ENCODE results near the gene HOXB2.

DNA sequence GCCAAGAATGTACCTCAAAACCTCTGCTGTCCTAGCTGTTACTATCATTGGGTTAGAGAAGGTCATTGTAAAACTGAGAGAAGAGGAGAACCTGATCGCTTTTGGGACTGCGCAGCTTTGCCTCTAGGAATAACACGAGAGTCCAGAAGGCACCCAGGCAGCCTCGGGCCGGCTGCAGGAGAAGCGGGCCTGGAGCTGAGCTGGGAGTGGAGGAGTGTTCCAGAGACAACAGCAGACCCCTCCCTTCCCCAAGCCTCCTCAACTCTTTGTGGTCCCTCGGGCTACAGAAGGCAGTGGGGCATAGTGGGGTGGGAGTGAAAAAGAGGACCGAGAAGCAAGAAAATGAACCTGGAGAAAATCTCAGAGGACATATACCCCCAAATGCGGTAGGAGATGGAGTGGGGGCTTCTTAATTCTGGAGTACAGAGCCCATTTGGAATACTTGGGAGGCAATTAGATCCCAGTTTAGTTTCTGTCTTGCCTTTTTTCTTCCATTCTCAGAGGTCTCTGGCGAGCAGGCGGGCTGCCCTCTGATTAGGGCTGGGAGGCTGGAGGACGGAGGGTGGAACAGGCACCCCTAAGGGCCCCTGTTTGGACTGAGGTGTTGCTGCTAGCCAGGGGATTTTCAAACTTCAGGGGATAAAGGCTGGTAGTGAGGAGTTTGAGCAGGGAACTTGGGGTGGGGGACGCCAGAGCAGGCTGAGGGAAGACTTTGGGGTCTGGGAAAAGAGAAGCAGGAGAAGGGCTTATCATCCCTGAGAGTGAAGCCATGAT lies 13.3 kb upstream of the HOXB2 start:
- TF ChIP-seq, protein P1, sequence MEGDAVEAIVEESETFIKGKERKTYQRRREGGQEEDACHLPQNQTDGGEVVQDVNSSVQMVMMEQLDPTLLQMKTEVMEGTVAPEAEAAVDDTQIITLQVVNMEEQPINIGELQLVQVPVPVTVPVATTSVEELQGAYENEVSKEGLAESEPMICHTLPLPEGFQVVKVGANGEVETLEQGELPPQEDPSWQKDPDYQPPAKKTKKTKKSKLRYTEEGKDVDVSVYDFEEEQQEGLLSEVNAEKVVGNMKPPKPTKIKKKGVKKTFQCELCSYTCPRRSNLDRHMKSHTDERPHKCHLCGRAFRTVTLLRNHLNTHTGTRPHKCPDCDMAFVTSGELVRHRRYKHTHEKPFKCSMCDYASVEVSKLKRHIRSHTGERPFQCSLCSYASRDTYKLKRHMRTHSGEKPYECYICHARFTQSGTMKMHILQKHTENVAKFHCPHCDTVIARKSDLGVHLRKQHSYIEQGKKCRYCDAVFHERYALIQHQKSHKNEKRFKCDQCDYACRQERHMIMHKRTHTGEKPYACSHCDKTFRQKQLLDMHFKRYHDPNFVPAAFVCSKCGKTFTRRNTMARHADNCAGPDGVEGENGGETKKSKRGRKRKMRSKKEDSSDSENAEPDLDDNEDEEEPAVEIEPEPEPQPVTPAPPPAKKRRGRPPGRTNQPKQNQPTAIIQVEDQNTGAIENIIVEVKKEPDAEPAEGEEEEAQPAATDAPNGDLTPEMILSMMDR (IDR thresholded peaks at IDR 0.05; ENCODE audit: low read length): no peak
- TF ChIP-seq EZH2 (IDR thresholded peaks at IDR 0.05; ENCODE audit: borderline replicate concordance, low read length): no peak
